Cerebellar cortex (tissue), 1 donor: ENCODE measurements around the gene NOX4.
"Not testable (repeated sequence)": the region's sequence is repeated elsewhere in the genome, so short reads cannot be mapped to it uniquely, and the experiment has no call there.

Experiments used
- DNase-seq: peaks from one replicate; pipeline ENCODE4 v3.0.0-alpha.2; 2015; ENCODE audit warnings: low spot score

The NOX4 gene

GRCh38 chr11:89458716-89459115 lies 32.5 kb downstream of the NOX4 start:
- no peak for DNase-seq

DNA sequence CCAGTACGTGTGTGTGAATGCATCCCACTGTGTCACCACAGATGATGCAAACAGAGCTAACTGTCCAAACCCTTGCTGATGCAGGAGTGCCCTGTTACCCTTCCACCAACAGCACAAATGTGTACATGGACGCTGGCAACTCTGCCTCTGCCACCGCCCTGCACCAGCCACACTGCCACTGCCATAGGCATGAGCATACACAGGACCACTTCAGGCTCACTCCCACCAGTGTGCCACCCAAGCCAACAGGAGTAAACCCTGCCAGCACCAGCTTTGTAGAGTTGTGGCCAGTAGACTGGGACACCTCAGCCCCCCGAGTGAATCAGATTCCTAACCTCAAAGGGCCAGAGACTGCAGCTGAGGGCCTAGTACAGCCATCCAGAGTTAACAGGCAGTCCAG lies 34.0 kb downstream of the NOX4 start:
- no peak for DNase-seq

DNA sequence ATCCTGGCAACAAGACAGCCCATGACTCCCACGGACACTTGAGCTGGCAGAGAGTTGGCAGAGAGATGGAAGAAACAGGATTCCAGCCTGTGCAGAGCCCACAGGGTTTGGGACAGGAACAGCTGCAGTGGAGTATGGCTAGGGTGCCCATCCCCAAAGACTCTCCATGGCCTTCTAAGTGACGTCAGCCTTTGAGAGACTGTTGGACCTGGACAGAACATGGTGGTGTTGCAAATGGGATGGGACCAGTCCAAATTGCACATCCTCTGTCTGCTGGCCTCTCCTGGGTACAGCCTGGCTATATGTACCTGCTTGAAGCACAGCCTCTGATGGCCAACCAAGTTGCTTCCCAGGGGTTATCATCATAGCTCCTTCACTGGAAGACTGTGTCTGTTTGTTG lies 34.5 kb downstream of the NOX4 start:
- no peak for DNase-seq

DNA sequence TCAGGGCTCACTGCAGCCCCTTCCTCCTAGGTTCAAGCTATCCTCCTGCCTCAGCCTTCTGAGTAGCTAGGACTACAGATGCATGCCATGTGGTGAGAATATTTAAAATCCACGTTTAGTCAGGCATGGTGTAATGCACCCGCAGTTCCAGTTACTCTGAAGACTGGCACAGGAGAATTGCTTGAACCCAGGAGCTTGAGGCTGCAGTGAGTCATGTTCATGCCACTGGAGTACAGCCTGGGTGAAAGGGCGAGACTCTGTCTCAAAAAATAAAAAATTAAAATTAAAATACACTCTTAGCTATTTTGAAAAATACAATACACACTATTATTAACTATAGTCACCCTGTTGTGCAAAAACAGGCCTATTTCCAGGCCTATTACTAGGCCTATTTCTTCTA lies 38.4 kb downstream of the NOX4 start:
- DNase-seq = no peak

DNA sequence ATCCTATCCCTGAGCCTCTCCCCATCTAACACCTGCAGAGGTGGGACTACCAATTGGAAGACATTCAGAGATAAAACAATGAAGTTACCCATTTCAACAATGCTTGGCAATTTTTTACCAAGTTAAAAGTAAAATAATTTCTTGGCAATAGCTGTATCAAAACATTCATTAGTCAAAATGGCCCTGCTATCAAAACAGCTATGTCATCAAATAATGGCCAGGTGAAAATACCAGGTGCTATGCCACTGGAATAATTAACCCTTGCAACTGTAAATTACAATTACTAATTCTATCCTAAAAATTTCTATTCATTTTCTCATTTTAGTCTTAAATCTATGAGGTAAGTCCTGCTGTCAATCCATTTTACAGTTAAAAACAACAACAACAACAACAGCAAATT lies 43.3 kb downstream of the NOX4 start:
- no peak for DNase-seq

GRCh38 chr11:89443361-89444322 lies 47.5 kb downstream of the NOX4 start:
- no peak for DNase-seq

DNA sequence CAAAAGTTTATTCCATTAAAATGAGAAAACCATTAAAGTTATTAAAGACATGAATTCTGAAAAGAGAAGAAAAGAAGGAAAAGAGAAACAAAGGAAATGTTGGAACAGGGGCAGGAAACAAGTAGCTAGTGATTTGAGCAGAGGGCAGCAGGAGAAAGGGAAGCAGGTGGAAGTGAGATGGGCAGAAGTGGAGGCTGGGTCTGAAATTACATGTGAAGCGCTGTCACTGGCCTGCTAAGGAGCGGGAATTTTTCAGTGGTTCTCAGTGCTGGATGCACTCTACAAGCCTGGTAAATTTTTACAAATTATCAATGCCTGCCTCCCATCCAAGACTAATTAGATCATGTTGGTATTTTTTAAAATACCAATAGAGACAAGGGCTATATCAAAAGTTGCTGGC lies 48.4 kb downstream of the NOX4 start:
- DNase-seq = no peak

DNA sequence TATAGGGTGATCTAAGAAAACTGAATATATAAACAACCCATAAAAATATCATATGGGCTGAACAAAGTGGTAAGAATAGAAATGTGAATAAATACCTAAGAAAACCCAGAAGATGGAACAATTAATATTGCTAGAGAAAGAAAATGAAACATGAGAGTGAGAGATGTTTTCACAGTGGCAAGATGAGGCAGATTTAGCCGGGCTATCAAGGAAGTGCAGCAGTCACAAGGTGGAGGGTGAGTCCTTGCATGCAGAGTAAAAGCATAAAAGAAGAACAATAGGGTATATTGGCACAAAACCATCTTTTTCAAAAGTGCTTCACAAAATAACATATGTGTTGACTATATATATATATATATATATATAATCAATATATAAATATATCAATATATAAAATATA lies 49.6 kb downstream of the NOX4 start:
- DNase-seq = no peak

DNA sequence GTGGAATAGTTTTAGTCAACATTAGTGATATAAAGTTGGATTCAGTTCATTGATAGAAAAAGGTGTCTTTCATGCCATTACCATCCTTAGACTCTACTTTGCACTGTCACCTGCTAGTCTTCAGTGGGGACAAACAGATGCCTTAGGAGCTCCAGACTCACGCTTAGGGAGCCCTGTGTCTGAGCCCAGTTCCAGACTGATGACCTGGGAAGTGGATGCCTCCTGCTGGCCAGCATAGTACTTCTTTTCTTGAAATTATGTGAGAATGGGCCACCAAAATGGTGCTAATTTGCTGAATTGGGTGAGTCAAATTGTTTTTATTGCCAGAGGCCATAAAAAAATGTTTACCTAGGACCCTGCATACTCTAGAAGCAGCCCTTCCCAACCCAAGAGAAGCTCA lies 53.9 kb downstream of the NOX4 start:
- no peak for DNase-seq

DNA sequence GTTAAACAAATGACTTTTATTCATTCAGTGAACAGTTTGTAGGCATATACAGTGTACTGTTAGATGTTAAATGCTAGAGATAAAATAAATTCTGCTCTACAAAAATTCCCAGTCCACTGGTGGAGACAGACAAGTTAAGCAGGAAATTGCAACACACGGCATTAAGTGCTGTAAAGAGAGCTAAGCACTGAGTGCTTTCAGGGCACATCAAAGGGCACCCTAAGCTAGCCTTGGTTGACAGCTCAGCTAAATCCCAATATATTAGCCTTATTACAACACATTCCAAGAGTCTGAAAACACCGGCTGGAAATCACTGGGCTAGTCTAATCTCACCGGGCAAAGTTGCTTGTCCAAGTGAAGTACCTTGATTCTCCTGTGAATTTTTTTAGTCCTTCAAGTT lies 55.1 kb downstream of the NOX4 start:
- DNase-seq = no peak

DNA sequence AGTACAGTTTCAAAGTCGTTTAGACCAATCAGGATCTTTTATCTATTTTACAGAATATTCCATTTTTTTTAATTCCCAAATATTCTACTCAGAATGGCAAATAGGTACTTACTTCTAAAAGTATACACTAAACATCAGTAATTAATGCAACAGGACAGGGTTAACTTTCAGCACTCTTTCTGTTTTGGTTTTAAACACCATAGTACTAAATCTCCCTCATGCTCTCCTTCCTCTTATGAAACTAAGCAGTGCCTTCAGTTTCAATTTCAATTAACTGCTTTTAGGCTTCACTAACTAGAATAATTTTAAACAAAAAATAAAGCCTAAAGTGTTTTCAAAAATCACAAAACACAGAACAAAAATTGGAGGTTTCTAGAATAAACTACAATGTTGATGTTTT lies 57.9 kb downstream of the NOX4 start:
- no peak for DNase-seq

GRCh38 chr11:89432182-89432581 lies 59.0 kb downstream of the NOX4 start:
- not testable (repeated sequence) for DNase-seq

- DNase-seq = not testable (repeated sequence)
Measured at GRCh38 chr11:89426501-89426900, 64.7 kb downstream of the NOX4 start.

DNA sequence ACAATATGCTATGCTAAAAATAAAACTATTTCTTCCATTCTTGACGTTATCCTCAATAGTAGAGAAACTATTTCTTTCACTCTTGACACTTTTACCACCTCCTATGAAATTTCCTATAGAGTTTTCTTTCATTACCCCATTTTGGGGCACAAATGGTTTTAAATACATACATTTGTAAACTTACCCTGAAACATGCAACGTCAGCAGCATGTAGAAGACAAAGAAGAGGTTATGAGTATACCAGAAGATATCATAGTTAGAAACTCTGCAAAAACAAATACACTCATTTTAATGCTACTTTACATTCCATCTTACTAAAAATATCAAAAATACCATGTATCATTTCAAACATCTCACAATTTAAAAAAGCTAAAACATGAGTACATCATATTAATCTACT lies 69.5 kb downstream of the NOX4 start:
- DNase-seq = no peak

GRCh38 chr11:89420981-89421380 lies 70.2 kb downstream of the NOX4 start:
- DNase-seq = no peak

DNA sequence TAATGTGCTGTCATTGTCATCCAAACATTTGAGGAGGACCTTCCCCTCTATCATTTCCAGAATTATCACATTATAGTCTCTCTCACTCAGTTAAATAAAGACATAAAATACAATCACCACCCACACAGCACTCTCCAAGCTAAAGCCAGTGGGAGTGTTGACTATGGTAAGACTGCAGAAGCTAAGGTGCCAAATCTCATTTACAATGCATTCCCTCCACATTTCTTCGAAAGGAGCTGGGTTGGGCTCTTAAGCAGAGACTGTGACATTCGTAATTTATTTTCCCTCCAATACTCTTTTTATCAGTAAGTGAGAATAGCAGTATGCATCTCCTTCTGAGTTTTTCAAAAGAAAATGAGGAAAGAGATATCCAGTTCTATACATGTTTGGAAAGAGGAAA lies 74.2 kb downstream of the NOX4 start:
- DNase-seq = no peak

DNA sequence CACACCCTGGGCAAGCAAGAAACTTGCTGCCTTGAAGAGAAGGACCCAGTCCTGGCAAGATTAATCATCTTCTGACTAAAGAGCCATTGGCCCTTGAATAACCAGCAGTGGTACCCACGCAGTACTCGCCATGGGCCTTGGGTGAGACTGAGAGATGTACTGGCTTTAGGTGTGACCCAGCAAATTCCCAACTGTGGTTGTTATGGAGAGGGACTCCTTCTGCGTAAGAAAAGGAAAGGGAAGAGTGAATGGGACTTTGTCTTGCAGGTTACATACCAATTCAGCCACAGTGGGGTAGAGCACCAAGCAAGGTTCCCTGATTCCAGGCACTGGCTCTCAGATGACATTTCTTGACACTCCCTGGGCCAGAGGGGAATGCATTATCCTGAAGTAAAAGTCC lies 80.1 kb downstream of the NOX4 start:
- not testable (repeated sequence) for DNase-seq

GRCh38 chr11:89410666-89411065 lies 80.5 kb downstream of the NOX4 start:
- DNase-seq = not testable (repeated sequence)

- DNase-seq = not testable (repeated sequence)
Measured at GRCh38 chr11:89408441-89408840, 82.7 kb downstream of the NOX4 start.

DNA sequence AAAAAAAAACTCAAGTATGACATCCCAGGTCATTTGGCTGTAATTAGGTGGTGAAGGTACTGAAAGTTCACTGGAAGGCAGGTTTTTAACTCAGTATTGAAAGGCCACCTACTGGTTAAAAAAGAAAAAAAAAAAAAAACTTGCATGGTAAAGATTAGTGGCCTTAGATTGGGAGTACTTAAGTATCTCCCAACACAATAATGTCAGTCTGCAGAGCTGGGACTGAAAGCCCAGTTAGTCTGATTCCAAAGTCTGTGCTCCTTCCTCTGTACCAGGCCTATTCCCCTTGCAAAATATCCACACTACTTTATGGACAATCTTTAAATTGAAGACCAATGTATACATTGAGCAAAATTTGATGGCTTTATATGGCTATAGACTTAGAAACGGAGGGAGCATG lies 85.5 kb downstream of the NOX4 start:
- DNase-seq = no peak

GRCh38 chr11:89391654-89392053 lies 99.5 kb downstream of the NOX4 start:
- DNase-seq = not testable (repeated sequence)

GRCh38 chr11:89387501-89387900 lies 103.7 kb downstream of the NOX4 start:
- DNase-seq = not testable (repeated sequence)

DNA sequence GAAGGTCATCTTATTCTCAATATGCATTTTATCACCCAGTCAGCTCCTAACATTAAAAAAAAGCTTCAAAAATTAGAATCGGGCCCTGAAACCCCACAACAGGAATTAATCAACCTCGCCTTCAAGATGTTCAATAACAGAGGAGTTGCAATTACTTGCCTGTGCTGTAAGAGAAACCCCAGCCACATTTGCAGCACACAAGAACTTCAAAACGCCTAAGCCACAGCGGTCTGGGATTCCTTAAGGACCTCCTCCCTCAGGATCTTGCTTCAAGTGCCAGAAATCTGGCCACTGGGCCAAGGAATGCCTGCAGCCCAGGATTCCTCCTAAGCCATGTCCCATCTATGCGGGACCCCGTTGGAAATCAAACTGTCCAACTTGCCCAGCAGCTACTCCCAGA lies 108.2 kb downstream of the NOX4 start:
- DNase-seq = not testable (repeated sequence)

DNA sequence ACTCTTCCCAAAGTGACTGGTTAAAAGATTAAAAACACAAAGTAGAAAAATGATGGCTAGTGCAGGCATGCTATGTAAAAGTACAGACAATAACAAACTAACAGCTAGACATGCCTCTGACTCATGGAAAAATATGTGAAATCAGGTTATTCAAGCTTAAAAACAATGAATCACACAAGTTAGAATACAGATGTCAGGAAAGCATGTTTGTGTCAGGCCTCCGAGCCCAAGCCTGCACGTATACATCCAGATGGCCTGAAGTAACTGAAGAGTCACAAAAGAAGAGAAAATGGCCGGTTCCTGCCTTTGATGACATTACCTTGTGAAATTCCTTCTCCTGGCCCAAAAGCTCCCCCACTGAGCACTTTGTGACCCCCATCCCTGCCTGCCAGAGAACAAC lies 110.1 kb downstream of the NOX4 start:
- no peak for DNase-seq
